ENCODE data around the gene HLX.

DNA sequence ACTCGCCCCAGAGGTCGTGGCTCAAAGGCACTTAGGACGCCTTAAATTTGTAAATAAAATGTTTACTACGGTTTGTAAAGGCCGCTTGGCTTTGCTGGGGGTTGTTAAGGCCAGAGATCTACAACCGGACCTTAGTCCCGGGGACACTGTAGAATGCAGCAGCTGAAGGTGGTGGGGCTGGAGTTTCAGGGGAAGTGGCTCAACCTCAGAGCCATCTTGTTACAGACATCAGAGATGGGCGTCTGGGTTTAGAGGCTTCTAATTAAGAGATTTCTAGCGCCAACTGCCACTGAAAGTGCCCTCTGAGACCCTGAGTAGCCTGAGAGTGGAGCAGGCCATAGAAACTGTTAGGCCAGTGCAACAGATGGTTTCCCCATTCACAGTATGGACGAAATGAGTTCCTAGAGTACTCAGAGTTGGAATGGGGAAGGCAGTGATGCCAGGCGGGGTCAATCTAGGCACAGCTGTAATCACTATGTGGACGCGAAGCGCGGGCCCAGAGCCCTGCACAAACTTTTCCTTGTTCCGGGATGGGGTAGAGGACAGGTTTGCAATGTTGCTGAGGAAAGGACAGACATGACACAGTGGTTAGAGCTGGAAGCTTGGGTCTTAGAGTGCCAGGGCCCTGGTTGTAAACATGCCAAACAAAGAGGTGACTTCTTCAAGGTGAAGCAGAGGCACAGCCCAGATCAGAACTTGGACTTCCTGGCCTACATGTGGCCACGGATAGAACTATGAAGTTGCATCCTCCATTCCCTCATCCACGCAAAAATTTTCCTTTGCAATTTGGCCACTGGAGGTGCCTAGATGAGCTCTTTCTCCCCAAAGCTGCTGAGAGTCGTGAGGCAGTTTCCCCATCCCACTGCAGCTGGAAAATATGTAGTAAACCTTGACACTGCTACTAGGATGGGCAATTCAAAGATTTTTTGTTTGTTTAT lies 6.0 kb downstream of the HLX start:
- TF ChIP-seq, protein P1, sequence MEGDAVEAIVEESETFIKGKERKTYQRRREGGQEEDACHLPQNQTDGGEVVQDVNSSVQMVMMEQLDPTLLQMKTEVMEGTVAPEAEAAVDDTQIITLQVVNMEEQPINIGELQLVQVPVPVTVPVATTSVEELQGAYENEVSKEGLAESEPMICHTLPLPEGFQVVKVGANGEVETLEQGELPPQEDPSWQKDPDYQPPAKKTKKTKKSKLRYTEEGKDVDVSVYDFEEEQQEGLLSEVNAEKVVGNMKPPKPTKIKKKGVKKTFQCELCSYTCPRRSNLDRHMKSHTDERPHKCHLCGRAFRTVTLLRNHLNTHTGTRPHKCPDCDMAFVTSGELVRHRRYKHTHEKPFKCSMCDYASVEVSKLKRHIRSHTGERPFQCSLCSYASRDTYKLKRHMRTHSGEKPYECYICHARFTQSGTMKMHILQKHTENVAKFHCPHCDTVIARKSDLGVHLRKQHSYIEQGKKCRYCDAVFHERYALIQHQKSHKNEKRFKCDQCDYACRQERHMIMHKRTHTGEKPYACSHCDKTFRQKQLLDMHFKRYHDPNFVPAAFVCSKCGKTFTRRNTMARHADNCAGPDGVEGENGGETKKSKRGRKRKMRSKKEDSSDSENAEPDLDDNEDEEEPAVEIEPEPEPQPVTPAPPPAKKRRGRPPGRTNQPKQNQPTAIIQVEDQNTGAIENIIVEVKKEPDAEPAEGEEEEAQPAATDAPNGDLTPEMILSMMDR (IDR thresholded peaks at IDR 0.05; ENCODE audit: low read length) = no peak
- no peak for TF ChIP-seq EZH2phosphoT487 (IDR thresholded peaks at IDR 0.05; ENCODE audit: low read length)

Data from MM.1S (cell line).